ENCODE measurements around the gene DMXL2. TPM values are rescaled to one million over a fixed set of nuclear protein-coding genes. Genes with fewer than 3 reads are reported as not detected.
A peak's percentile ranks its signal among the peaks of the same experiment; 100 is the strongest.

DMXL2 gene
- total RNA-seq, 1 donor from 2014 or later = 20.7 TPM

DNA sequence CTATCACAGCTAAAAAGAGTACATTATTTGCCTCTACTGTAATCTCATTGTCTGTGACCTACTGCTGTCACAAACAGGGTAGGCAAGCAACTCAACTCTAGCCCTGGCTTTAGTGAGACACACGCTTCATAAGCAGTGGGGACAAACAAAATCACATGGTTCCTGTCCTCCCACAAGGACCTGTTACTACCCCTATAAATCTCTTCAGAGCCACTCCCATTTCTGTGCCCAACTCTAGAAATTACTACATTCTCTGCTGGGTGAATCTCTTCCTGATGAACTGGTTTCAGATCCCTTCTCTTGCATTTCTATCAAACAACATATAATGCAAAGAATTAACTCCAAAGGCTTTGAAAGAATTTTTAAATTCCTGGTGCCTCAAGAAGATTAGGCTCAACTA lies 117.3 kb downstream of the DMXL2 start:
- Mint-ChIP-seq H3K4me3 (ENCODE audit: unreplicated experiment) (no peak overlapping the region), H3K9me3 (ENCODE audit: low read depth) (peaks cover 2% of the 10 kb centered on the region), H3K27ac (ENCODE audit: unreplicated experiment) (no peak overlapping the region), H3K36me3 (ENCODE audit: low read depth) (peaks cover 11% of the 10 kb centered on the region), H3K4me1 (ENCODE audit: low read depth) (peaks cover 2% of the 10 kb centered on the region), H3K27me3 (ENCODE audit: low read depth) (no peaks in the 10 kb centered on the region)
- TF ChIP-seq CTCF (IDR thresholded peaks at IDR 0.05) = no peak
- no peak for DNase-seq (ENCODE audit: low spot score)

- no peaks in the 10 kb centered on the region for H3K9me3 Mint-ChIP-seq (ENCODE audit: low read depth)
- no peak overlapping the region for H3K4me3 Mint-ChIP-seq (ENCODE audit: unreplicated experiment)
- no peak overlapping the region for H3K27ac Mint-ChIP-seq (ENCODE audit: unreplicated experiment)
- H3K27me3 Mint-ChIP-seq (ENCODE audit: low read depth) = no peaks in the 10 kb centered on the region
- H3K4me1 Mint-ChIP-seq (ENCODE audit: low read depth) = peaks cover 2% of the 10 kb centered on the region
- no peak for DNase-seq (ENCODE audit: low spot score)
- H3K36me3 Mint-ChIP-seq (ENCODE audit: low read depth) = peaks cover 16% of the 10 kb centered on the region
- no peak for TF ChIP-seq CTCF (IDR thresholded peaks at IDR 0.05)
Measured at GRCh38 chr15:51503003-51503402, 119.6 kb downstream of the DMXL2 start.

- Mint-ChIP-seq H3K4me3 (ENCODE audit: unreplicated experiment) (no peak overlapping the region), H3K27me3 (ENCODE audit: low read depth) (no peaks in the 10 kb centered on the region), H3K36me3 (ENCODE audit: low read depth) (peaks cover 16% of the 10 kb centered on the region), H3K27ac (ENCODE audit: unreplicated experiment) (no peak overlapping the region), H3K9me3 (ENCODE audit: low read depth) (no peaks in the 10 kb centered on the region), H3K4me1 (ENCODE audit: low read depth) (peaks cover 3% of the 10 kb centered on the region)
- TF ChIP-seq CTCF (IDR thresholded peaks at IDR 0.05) = peak; percentile 69
- no peak for DNase-seq (ENCODE audit: low spot score)
Measured at GRCh38 chr15:51499379-51499976, 123.1 kb downstream of the DMXL2 start.

GRCh38 chr15:51497806-51498205 lies 124.8 kb downstream of the DMXL2 start:
- H3K36me3 Mint-ChIP-seq (ENCODE audit: low read depth) = peaks cover 15% of the 10 kb centered on the region
- H3K27me3 Mint-ChIP-seq (ENCODE audit: low read depth) = no peaks in the 10 kb centered on the region
- no peak overlapping the region for H3K4me3 Mint-ChIP-seq (ENCODE audit: unreplicated experiment)
- no peak for DNase-seq (ENCODE audit: low spot score)
- TF ChIP-seq CTCF (IDR thresholded peaks at IDR 0.05) = no peak
- H3K4me1 Mint-ChIP-seq (ENCODE audit: low read depth) = peaks cover 9% of the 10 kb centered on the region
- no peaks in the 10 kb centered on the region for H3K9me3 Mint-ChIP-seq (ENCODE audit: low read depth)
- no peak overlapping the region for H3K27ac Mint-ChIP-seq (ENCODE audit: unreplicated experiment)

DNA sequence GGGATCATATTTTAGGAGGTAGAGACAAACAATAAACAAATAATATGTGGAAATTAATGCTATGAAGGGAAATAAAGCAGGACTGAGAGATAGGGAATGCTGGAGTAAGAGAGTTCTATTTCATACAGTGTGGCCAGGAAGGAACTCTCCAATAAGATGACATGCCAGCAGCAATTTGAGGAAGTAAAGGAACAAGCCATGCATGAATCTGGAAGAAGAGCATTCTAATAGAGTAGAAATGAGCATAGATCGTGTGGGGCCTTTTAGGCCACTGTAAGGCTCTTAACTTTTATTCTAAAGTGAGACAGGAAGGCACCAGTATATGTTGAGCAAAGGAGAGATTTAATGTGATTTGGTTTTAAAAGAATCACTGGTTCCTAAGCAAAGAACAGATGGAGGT lies 126.3 kb downstream of the DMXL2 start:
- no peaks in the 10 kb centered on the region for H3K9me3 Mint-ChIP-seq (ENCODE audit: low read depth)
- peaks cover 18% of the 10 kb centered on the region for H3K36me3 Mint-ChIP-seq (ENCODE audit: low read depth)
- peaks cover 9% of the 10 kb centered on the region for H3K4me1 Mint-ChIP-seq (ENCODE audit: low read depth)
- no peak for DNase-seq (ENCODE audit: low spot score)
- TF ChIP-seq CTCF (IDR thresholded peaks at IDR 0.05) = no peak
- no peaks in the 10 kb centered on the region for H3K27me3 Mint-ChIP-seq (ENCODE audit: low read depth)
- no peak overlapping the region for H3K27ac Mint-ChIP-seq (ENCODE audit: unreplicated experiment)
- H3K4me3 Mint-ChIP-seq (ENCODE audit: unreplicated experiment) = no peak overlapping the region
